HUES64 (cell line): ENCODE data around the gene COL4A2.
A peak's percentile ranks its signal among the peaks of the same experiment; 100 is the strongest.

Experiments
- H3K27ac ChIP-seq: 2 replicates; pipeline ENCODE4 v1.7.0; 2013; ENCODE audit warnings: low read depth, low read length, inconsistent platforms
- H3K27me3 ChIP-seq: 2 replicates; pipeline ENCODE4 v1.6.1; 2013; ENCODE audit warnings: mild to moderate bottlenecking, low read length; ENCODE audit not compliant: insufficient read depth
- H3K36me3 ChIP-seq: 2 replicates; pipeline ENCODE4 v1.6.1; 2013; ENCODE audit warnings: mild to moderate bottlenecking, low read length; ENCODE audit not compliant: insufficient read depth
- H3K4me1 ChIP-seq: 2 replicates; pipeline ENCODE4 v1.6.1; 2013; ENCODE audit warnings: mild to moderate bottlenecking, low read length, moderate library complexity; ENCODE audit not compliant: insufficient read depth
- H3K4me3 ChIP-seq: 2 replicates; pipeline ENCODE4 v1.5.1; 2013; ENCODE audit warnings: mild to moderate bottlenecking, low read length, moderate library complexity
- H3K9ac ChIP-seq: 2 replicates; pipeline ENCODE4 v1.6.1; 2013; ENCODE audit warnings: mild to moderate bottlenecking, low read depth, low read length
- H3K9me3 ChIP-seq: 2 replicates; pipeline ENCODE4 v1.6.1; 2013; ENCODE audit warnings: low read depth, low read length; ENCODE audit not compliant: insufficient read depth
- WGBS: fragments of 150-250, 120-280 bp; methylation state at CpG from one replicate; pipeline ENCODE4 v1.1.7; 2013; ENCODE audit warnings: missing lambda C conversion rate; 5-methylcytosine and 5-hydroxymethylcytosine counted together

The COL4A2 gene

GRCh38 chr13:110410936-110411687 is 104.0 kb downstream of the COL4A2 start:
- Histone ChIP-seq H3K4me1 (peaks cover 27% of the 10 kb centered on the region), H3K36me3 (peaks cover 5% of the 10 kb centered on the region; the same call in 1 of the 2 replicates), H3K9ac (no peak overlapping the region), H3K27ac (peak overlapping the region; percentile 15; the same call in 1 of the 2 replicates), H3K9me3 (no peaks in the 10 kb centered on the region), H3K27me3 (no peaks in the 10 kb centered on the region), H3K4me3 (no peak overlapping the region)
- WGBS = 83% methylated on average over 12 of the region's 12 CpGs

- no peaks in the 10 kb centered on the region for H3K9me3 ChIP-seq
- peaks cover 26% of the 10 kb centered on the region for H3K4me1 ChIP-seq
- no peak overlapping the region for H3K9ac ChIP-seq
- H3K36me3 ChIP-seq = peaks cover 5% of the 10 kb centered on the region; the same call in 1 of the 2 replicates
- H3K4me3 ChIP-seq = no peak overlapping the region
- 94% methylated on average over 3 of the region's 3 CpGs for WGBS
- H3K27me3 ChIP-seq = no peaks in the 10 kb centered on the region
- 0 out of 2 replicates have a peak overlapping the region, but pooled peaks have one; percentile 21 for H3K27ac ChIP-seq
Measured at GRCh38 chr13:110411688-110412059, 104.6 kb downstream of the COL4A2 start.

GRCh38 chr13:110412132-110412914 is 105.2 kb downstream of the COL4A2 start:
- no peak overlapping the region for H3K4me3 ChIP-seq
- peaks cover 19% of the 10 kb centered on the region for H3K4me1 ChIP-seq
- WGBS = 45% methylated on average over 16 of the region's 16 CpGs
- no peaks in the 10 kb centered on the region for H3K9me3 ChIP-seq
- 0 out of 2 replicates have a peak overlapping the region, but pooled peaks have one; percentile 21 for H3K27ac ChIP-seq
- no peaks in the 10 kb centered on the region for H3K27me3 ChIP-seq
- H3K9ac ChIP-seq = peak overlapping the region; percentile 21; the same call in 1 of the 2 replicates
- H3K36me3 ChIP-seq = peaks cover 5% of the 10 kb centered on the region; the same call in 1 of the 2 replicates

GRCh38 chr13:110413016-110413675 is 106.1 kb downstream of the COL4A2 start:
- WGBS = 94% methylated on average over 17 of the region's 17 CpGs
- no peaks in the 10 kb centered on the region for H3K27me3 ChIP-seq
- H3K27ac ChIP-seq = no peak overlapping the region
- H3K4me3 ChIP-seq = no peak overlapping the region
- H3K9me3 ChIP-seq = no peaks in the 10 kb centered on the region
- peaks cover 15% of the 10 kb centered on the region for H3K4me1 ChIP-seq
- no peak overlapping the region for H3K9ac ChIP-seq
- H3K36me3 ChIP-seq = peaks cover 5% of the 10 kb centered on the region; the same call in 1 of the 2 replicates

- no peaks in the 10 kb centered on the region for H3K9me3 ChIP-seq
- no peak overlapping the region for H3K27ac ChIP-seq
- 79% methylated on average over 6 of the region's 6 CpGs for WGBS
- peaks cover 5% of the 10 kb centered on the region; the same call in 1 of the 2 replicates for H3K36me3 ChIP-seq
- H3K4me1 ChIP-seq = peaks cover 15% of the 10 kb centered on the region
- H3K27me3 ChIP-seq = no peaks in the 10 kb centered on the region
- no peak overlapping the region for H3K4me3 ChIP-seq
- H3K9ac ChIP-seq = no peak overlapping the region
Measured at GRCh38 chr13:110413676-110414040, 106.6 kb downstream of the COL4A2 start.

- Histone ChIP-seq H3K4me1 (peaks cover 19% of the 10 kb centered on the region), H3K27me3 (no peaks in the 10 kb centered on the region), H3K27ac (no peak overlapping the region), H3K9me3 (no peaks in the 10 kb centered on the region), H3K9ac (no peak overlapping the region), H3K36me3 (peaks cover 5% of the 10 kb centered on the region; the same call in 1 of the 2 replicates), H3K4me3 (no peak overlapping the region)
- 93% methylated on average over 7 of the region's 7 CpGs for WGBS
Measured at GRCh38 chr13:110414283-110414682, 107.2 kb downstream of the COL4A2 start.

GRCh38 chr13:110414931-110415330 is 107.8 kb downstream of the COL4A2 start:
- no peak overlapping the region for H3K9ac ChIP-seq
- no peaks in the 10 kb centered on the region for H3K9me3 ChIP-seq
- H3K4me1 ChIP-seq = peaks cover 20% of the 10 kb centered on the region
- peaks cover 5% of the 10 kb centered on the region; the same call in 1 of the 2 replicates for H3K36me3 ChIP-seq
- 87% methylated on average over 2 of the region's 2 CpGs for WGBS
- no peak overlapping the region for H3K27ac ChIP-seq
- H3K4me3 ChIP-seq = no peak overlapping the region
- no peaks in the 10 kb centered on the region for H3K27me3 ChIP-seq

GRCh38 chr13:110415669-110416068 is 108.6 kb downstream of the COL4A2 start:
- H3K9me3 ChIP-seq = no peaks in the 10 kb centered on the region
- H3K27me3 ChIP-seq = no peaks in the 10 kb centered on the region
- peaks cover 5% of the 10 kb centered on the region; the same call in 1 of the 2 replicates for H3K36me3 ChIP-seq
- WGBS = 89% methylated on average over 8 of the region's 8 CpGs
- H3K27ac ChIP-seq = no peak overlapping the region
- H3K4me1 ChIP-seq = peaks cover 20% of the 10 kb centered on the region
- no peak overlapping the region for H3K9ac ChIP-seq
- no peak overlapping the region for H3K4me3 ChIP-seq

GRCh38 chr13:110416131-110417025 is 109.3 kb downstream of the COL4A2 start:
- no peak overlapping the region for H3K27ac ChIP-seq
- no peak overlapping the region for H3K4me3 ChIP-seq
- WGBS = 94% methylated on average over 7 of the region's 7 CpGs
- no peaks in the 10 kb centered on the region for H3K27me3 ChIP-seq
- no peak overlapping the region for H3K9ac ChIP-seq
- H3K36me3 ChIP-seq = peaks cover 5% of the 10 kb centered on the region; the same call in 1 of the 2 replicates
- no peaks in the 10 kb centered on the region for H3K9me3 ChIP-seq
- peaks cover 16% of the 10 kb centered on the region for H3K4me1 ChIP-seq

GRCh38 chr13:110418944-110419343 is 111.9 kb downstream of the COL4A2 start:
- Histone ChIP-seq H3K4me1 (peaks cover 13% of the 10 kb centered on the region; the same call in 1 of the 2 replicates), H3K9me3 (no peaks in the 10 kb centered on the region), H3K9ac (no peak overlapping the region), H3K27me3 (no peaks in the 10 kb centered on the region), H3K27ac (no peak overlapping the region), H3K4me3 (no peak overlapping the region), H3K36me3 (peaks cover 5% of the 10 kb centered on the region; the same call in 1 of the 2 replicates)
- WGBS = 96% methylated on average over 8 of the region's 9 CpGs
